Measurements from ENCODE around the gene TMEM132E. TPM values are rescaled to one million over a fixed set of nuclear protein-coding genes. Genes with fewer than 3 reads are reported as not detected.

TMEM132E gene
- total and polyA plus RNA-seq, 2 of the 4 experiments (the other 2 are of a cell fraction), result not detected

DNA sequence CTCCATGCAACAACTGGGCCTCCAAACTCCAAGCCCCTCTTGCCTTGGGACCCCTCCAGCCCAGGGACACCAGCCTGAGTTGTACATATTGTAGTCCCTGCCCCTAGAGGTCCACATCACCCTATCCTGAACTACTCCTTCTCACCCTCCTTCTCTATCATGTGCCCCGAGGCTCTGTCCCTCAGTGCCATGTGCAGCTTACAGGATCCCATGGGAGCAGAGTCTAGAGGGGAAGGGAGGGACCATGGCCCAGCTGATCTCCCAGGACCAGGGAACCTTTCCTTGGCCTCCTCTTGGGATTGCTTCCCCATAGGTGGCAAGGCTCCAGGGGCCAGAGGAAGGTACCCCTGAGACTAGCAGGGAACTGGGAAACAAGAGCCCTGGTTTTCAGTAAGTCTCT lies 35.3 kb downstream of the TMEM132E start:
- H2BK15ac ChIP-seq (ENCODE audit: low read depth, low read length), result no peak overlapping the region
- intact Hi-C loops (cut with micrococcal nuclease) (no loop called here), dilution Hi-C loops (cut with HindIII; ENCODE audit: low sequenced_read_pairs, unreplicated experiment) (no loop called here), in situ Hi-C loops (cut with MboI; ENCODE audit: low sequenced_read_pairs) (no loop called here)
- H3K4me2 ChIP-seq (ENCODE audit: low read depth, low read length), result no peak overlapping the region
- H3K9me3 ChIP-seq (ENCODE audit: control insufficient read depth, insufficient read depth, low read length), result no peaks in the 10 kb centered on the region
- no peak overlapping the region for H2AK9ac ChIP-seq (replicated peaks; ENCODE audit: low read depth, low read length, poor library complexity)
- H3K27me3 ChIP-seq (ENCODE audit: control insufficient read depth, insufficient read depth, low read length), result peaks cover 4% of the 10 kb centered on the region
- H4K8ac ChIP-seq (ENCODE audit: low read depth in 2 of 2, low read length in 2 of 2), result no peak overlapping the region
- no peak overlapping the region for H2BK120ac ChIP-seq (ENCODE audit: low read depth, low read length)
- no peak overlapping the region for H3K23ac ChIP-seq (ENCODE audit: low read depth, low read length)
- CTCF ChIA-PET, result no interaction called here
- no peak overlapping the region for H2AFZ ChIP-seq (replicated peaks; ENCODE audit: low read length, poor library complexity)
- H3K27ac ChIP-seq (ENCODE audit: insufficient read depth, low read length), result no peak overlapping the region
- no TSS peak for BruUV-seq (replicated peaks)
- no peak overlapping the region for H2BK5ac ChIP-seq (ENCODE audit: low read depth, low read length, poor library complexity, severe bottlenecking)
- H3K18ac ChIP-seq (ENCODE audit: low read depth, low read length), result no peak overlapping the region
- no peak for DNase-seq
- H3K36me3 ChIP-seq (ENCODE audit: control insufficient read depth, insufficient read depth, low read length), result no peaks in the 10 kb centered on the region
- no peak overlapping the region for H3K4ac ChIP-seq (ENCODE audit: low read depth, low read length)
- no peaks in the 10 kb centered on the region for H4K20me1 ChIP-seq (ENCODE audit: insufficient read depth, low read length)
- H3K4me3 ChIP-seq (ENCODE audit: insufficient read depth, low read depth, low read length), result no peak overlapping the region
- no peak overlapping the region for H3K9ac ChIP-seq (ENCODE audit: low read depth, low read length)
- no peak overlapping the region for H4K5ac ChIP-seq (ENCODE audit: low read depth, low read length)
- H3K56ac ChIP-seq (ENCODE audit: extremely low read depth, insufficient read depth, low read length), result no peak overlapping the region
- no peak for ATAC-seq (ENCODE audit: low read depth)
- H4K91ac ChIP-seq (ENCODE audit: insufficient read depth, low read depth, low read length), result no peak overlapping the region
- no peak overlapping the region for H2AK5ac ChIP-seq (ENCODE audit: low read depth, low read length)
- TF ChIP-seq POLR2A (IDR thresholded peaks at IDR 0.05; ENCODE audit: low read depth, low read length), result no peak
- TF ChIP-seq NFE2L2 (IDR thresholded peaks at IDR 0.05; ENCODE audit: low read depth, low read length), result no peak
- no peak for TF ChIP-seq ELK1 (IDR thresholded peaks at IDR 0.05; ENCODE audit: borderline replicate concordance, low read depth, low read length)
- no peak for TF ChIP-seq USF2 (IDR thresholded peaks at IDR 0.05; ENCODE audit: low read depth, low read length)
- TF ChIP-seq RCOR1 (IDR thresholded peaks at IDR 0.05; ENCODE audit: insufficient replicate concordance, low read length), result no peak
- TF ChIP-seq RFX5 (IDR thresholded peaks at IDR 0.05; ENCODE audit: low read depth, low read length), result no peak
- TF ChIP-seq RAD21 (IDR thresholded peaks at IDR 0.05; ENCODE audit: low read length), result no peak
- TF ChIP-seq MAZ (IDR thresholded peaks at IDR 0.05; ENCODE audit: borderline replicate concordance, low read depth, low read length), result no peak
- no peak for TF ChIP-seq BHLHE40 (IDR thresholded peaks at IDR 0.05; ENCODE audit: low read depth, low read length)
- TF ChIP-seq CHD1 (IDR thresholded peaks at IDR 0.05; ENCODE audit: low read depth, low read length), result no peak
- TF ChIP-seq, protein P1, sequence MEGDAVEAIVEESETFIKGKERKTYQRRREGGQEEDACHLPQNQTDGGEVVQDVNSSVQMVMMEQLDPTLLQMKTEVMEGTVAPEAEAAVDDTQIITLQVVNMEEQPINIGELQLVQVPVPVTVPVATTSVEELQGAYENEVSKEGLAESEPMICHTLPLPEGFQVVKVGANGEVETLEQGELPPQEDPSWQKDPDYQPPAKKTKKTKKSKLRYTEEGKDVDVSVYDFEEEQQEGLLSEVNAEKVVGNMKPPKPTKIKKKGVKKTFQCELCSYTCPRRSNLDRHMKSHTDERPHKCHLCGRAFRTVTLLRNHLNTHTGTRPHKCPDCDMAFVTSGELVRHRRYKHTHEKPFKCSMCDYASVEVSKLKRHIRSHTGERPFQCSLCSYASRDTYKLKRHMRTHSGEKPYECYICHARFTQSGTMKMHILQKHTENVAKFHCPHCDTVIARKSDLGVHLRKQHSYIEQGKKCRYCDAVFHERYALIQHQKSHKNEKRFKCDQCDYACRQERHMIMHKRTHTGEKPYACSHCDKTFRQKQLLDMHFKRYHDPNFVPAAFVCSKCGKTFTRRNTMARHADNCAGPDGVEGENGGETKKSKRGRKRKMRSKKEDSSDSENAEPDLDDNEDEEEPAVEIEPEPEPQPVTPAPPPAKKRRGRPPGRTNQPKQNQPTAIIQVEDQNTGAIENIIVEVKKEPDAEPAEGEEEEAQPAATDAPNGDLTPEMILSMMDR (conservative IDR thresholded peaks at IDR 0.05; ENCODE audit: low read depth, low read length), result no peak
- TF ChIP-seq SMC3 (IDR thresholded peaks at IDR 0.05; ENCODE audit: low read depth, low read length), result no peak
- no peak for TF ChIP-seq MAFK (IDR thresholded peaks at IDR 0.05; ENCODE audit: low read depth, low read length)
- no peak for TF ChIP-seq MXI1 (IDR thresholded peaks at IDR 0.05; ENCODE audit: borderline replicate concordance, low read depth, low read length)
- TF ChIP-seq FOS (IDR thresholded peaks at IDR 0.05; ENCODE audit: low read depth, low read length), result no peak
- no peak for TF ChIP-seq CEBPB (IDR thresholded peaks at IDR 0.05; ENCODE audit: low read depth, low read length)
- POLR2A ChIA-PET (ENCODE audit: unreplicated experiment), result no interaction called here
- H3K9me1 ChIP-seq (ENCODE audit: insufficient read depth, low read length), result no peaks in the 10 kb centered on the region
- H3K4me1 ChIP-seq (ENCODE audit: control insufficient read depth, insufficient read depth, low read length), result no peaks in the 10 kb centered on the region
- H3K14ac ChIP-seq (replicated peaks; ENCODE audit: low read depth, low read length), result no peak overlapping the region
- no peak overlapping the region for H2BK20ac ChIP-seq (ENCODE audit: low read depth, low read length)
- WGBS, 2 experiments (ENCODE audit: extremely low coverage in 2 of 2, insufficient read length in 1 of 2), result no CpG with 5 or more reads among the region's 1 CpG
- no peaks in the 10 kb centered on the region for H3K79me1 ChIP-seq (ENCODE audit: low read depth in 1 of 2, low read length in 2 of 2)

Data from IMR-90 (cell line).